AG09309 (cell line): ENCODE results near the gene ATXN10.

Source experiments
- DNase-seq: peaks from one replicate; pipeline ENCODE4 v3.0.0-alpha.2; 2010; ENCODE audit warnings: low read depth
- H3K4me3 ChIP-seq: 2 replicates; pipeline ENCODE4 v1.5.1; 2011; ENCODE audit warnings: mild to moderate bottlenecking, low read depth, low read length, moderate library complexity; ENCODE audit not compliant: control insufficient read depth
- TF ChIP-seq, protein P1 (sequence below): IDR thresholded peaks from 2 replicates; pipeline ENCODE4 v1.5.1; 2011; ENCODE audit warnings: mild to moderate bottlenecking, low read depth, low read length, inconsistent platforms; ENCODE audit not compliant: insufficient read depth, control insufficient read depth; ENCODE audit errors: missing control alignments

Gene ATXN10

DNA sequence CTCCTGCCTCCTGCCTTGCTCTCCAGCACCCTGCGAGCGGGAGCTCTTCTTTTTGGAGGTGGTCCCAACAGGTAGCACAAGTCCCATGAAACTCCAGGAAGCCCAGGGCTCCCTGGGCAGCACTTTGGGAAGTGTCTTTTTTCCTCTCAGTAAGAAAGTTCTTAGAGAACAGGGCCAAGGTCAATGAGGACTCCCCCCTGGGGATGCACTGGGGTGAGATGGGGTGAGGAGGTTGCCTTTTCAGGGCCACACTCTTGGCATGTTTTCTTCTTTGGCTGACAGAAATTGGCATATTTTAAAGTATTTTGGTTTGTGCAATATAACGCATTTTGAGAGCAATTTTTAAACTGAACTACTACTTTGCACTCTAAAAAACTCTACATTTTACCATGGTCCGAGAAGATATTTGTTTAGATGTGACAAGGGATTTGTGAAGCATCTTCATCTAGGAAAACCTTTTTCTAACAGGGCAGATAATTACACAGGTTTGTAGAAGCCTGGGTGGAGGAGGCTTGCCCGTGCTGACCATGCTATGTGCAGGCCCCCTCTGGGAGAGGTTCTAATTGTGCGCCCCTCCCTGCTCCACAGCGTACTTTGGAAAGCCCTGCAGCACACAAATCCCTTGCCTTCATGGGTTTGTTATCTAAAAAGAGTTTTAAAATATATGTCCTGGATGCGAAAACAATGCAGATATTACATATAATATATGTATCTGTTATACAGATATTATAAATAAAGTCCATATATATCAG is 165.0 kb downstream of the ATXN10 start:
- TF ChIP-seq, protein P1, sequence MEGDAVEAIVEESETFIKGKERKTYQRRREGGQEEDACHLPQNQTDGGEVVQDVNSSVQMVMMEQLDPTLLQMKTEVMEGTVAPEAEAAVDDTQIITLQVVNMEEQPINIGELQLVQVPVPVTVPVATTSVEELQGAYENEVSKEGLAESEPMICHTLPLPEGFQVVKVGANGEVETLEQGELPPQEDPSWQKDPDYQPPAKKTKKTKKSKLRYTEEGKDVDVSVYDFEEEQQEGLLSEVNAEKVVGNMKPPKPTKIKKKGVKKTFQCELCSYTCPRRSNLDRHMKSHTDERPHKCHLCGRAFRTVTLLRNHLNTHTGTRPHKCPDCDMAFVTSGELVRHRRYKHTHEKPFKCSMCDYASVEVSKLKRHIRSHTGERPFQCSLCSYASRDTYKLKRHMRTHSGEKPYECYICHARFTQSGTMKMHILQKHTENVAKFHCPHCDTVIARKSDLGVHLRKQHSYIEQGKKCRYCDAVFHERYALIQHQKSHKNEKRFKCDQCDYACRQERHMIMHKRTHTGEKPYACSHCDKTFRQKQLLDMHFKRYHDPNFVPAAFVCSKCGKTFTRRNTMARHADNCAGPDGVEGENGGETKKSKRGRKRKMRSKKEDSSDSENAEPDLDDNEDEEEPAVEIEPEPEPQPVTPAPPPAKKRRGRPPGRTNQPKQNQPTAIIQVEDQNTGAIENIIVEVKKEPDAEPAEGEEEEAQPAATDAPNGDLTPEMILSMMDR = no peak
- no peak overlapping the region for H3K4me3 ChIP-seq

DNA sequence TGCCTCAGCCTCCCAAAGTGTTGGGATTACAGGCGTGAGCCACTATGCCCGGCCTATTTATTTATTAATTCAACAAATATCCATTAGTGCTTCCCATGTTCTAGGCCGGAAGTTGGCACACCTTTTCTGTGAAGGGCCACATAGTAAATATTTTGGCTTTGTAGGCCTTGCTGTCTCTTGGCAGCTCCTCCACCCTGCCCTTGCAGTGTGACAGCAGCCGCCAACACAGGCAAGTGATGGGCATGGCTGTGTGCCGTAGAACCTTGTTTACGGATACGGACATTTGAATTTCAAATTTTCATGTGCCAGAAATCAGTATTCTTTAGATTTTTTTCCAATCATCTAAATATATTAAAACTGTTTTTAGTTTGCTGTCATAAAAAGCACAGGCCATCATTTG is 165.9 kb downstream of the ATXN10 start:
- H3K4me3 ChIP-seq = no peak overlapping the region
- no peak for DNase-seq
- TF ChIP-seq, protein P1 = no peak

More for the DNA sequence above, 165.0 kb downstream of the ATXN10 start:
- DNase-seq = no peak

DNA sequence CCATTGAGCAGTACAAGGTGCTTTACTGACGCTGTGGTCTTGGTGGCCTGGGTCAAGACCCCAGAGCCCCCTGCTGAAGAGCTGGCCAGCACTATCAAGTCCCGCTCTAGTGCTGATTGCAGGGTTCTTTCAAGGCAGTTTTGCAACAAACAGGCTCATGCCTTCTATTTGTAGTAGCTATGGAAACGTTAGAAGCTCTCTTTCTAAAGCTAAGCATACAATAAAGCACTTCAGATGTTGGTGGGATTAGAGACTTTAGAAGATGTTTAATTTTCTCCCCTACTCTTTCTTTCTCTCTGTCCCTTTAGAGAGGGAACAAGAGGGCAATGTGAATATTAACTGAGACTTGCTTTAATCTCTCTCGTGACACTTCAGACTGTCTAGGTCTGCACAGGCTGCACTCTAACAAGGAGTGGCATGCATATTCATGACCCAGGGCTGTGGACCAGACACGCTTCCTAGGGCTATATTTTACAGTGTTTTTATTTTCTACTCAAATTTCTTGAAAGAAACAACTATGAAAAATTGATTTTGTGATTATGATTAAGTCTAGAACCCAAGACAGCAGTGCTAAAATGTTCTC is 166.8 kb downstream of the ATXN10 start:
- no peak overlapping the region for H3K4me3 ChIP-seq
- TF ChIP-seq, protein P1 = no peak
- no peak for DNase-seq

DNA sequence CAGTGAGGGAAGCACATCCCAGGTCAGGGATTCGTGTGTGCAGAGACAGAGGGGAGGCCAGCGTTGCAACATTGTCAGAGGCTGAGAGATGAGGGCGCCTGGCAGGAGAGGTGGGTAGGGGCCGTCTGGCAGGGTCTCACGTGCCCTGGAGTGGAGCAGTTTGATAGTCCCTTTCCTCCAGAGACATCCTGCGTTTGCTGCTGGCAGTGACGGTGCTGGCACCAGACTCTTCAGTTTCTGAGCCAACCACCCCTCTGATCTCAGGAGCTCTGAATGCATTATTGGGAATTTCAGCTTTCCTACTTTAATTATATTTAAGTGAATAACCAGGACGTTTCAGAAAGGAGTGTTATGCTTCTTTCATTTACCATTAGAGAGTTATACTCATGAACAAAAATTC is 168.8 kb downstream of the ATXN10 start:
- no peak for DNase-seq
- TF ChIP-seq, protein P1 = no peak

DNA sequence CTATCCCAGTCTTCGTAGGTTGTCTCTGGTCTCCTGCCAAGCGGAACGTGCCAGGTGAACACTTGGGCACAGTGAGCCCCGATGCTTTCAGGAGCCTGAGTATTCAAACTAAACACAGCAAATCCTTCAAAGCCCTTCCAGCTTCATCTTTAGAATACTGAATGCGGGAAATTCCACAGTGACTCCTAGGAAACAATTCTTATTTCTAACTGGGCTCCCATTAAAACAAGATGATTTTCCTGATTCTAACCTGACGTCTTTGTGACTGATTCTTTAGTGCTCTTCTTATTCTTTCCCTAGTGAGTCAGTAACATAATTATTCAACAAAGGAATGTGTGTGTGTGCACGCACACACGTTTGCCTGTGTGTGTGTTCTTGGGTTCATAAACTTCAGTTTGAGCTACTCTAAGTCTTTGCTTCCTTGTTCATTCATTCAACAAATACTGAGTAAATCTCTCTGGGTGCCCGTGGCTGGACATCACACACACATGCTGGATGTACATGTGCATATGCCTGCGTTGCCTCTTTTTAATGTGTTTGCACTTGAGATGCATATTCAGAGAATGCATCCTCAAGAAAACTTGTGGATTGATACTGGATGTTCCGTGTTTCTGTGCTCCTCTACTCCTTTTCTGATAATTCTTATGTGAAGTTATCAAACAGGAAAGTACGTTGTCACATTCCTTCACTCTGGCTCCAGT is 170.8 kb downstream of the ATXN10 start:
- TF ChIP-seq, protein P1 = no peak
- no peak overlapping the region for H3K4me3 ChIP-seq
- DNase-seq = peak; percentile 40

More for the DNA sequence above, 168.8 kb downstream of the ATXN10 start:
- H3K4me3 ChIP-seq = no peak overlapping the region

DNA sequence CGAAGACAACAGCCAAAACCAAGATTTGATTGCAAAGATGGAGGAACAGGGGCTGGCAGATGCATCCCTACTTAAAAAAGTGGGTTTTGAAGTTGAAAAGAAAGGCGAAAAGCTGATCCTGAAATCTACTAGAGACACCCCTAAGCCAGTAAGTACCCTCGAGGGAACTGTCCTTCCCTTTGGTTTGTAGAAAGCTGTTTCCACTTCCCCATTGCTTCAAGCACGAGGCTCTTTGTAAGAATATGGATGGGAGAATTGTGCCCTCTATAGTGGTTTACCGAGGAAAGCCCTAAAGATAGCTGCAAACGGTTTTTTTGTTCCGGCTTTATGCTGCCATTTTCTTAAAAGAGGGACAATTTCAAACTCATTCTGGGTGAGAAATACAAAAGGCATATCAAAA is 171.4 kb downstream of the ATXN10 start:
- no peak overlapping the region for H3K4me3 ChIP-seq
- TF ChIP-seq, protein P1 = no peak
- no peak for DNase-seq
